Fibroblast of upper back skin (primary cell): ENCODE data around the gene ARIH2.

Source experiments
- DNase-seq: peaks from one replicate; pipeline ENCODE4 v3.0.0-alpha.2; 2013

The ARIH2 gene

DNA sequence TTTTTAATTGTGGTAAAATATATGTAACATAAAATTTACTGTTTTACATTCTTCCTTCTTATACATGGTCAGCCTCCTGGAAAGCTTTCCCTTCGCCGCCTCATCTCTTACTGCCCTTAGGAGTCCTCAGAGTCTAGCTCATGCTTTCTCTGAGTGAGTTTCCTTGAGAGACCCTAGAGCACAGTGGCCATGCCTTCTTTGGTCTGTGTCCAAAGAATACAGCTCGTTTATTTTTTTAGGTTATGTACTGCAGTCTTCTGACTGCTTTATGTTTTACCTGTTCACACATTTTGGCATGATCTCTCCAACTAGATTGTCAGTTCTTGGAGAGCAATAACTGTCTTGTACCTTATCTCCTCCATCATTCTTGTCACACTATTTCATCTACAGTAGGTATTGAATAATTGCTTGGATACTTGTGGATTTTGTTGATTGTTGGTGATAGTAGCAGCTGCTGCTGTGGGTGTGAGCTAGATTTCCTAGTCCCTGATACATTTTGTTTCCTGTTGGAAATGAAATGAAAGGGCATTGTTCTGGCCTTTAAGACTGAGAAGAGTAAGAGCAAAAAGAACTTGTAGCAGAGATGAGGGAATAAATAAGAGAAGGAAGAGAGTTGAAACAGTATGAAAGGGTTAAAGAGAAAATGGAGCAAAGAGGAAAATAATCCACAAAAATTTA is 10.9 kb downstream of the ARIH2 start:
- no peak for DNase-seq

DNA sequence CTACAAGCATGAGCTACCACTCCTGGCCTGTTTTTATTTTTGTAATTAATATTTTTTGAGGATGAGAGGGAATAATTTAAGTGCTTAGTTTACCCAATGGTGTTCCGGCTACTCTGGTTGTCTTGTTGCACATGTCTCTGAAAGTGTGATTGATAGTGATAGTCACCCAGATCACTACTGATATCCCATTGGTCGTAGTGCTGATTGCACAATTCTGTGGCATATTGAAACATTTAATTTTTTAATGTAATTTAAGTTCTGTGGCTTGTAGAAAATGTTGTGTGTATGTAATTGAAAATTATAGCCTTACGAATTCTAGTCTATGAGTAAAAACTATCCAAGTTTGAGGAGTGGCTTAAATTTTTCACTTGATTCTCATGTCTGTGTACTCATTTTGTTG is 11.9 kb downstream of the ARIH2 start:
- peak; percentile 32 for DNase-seq

DNA sequence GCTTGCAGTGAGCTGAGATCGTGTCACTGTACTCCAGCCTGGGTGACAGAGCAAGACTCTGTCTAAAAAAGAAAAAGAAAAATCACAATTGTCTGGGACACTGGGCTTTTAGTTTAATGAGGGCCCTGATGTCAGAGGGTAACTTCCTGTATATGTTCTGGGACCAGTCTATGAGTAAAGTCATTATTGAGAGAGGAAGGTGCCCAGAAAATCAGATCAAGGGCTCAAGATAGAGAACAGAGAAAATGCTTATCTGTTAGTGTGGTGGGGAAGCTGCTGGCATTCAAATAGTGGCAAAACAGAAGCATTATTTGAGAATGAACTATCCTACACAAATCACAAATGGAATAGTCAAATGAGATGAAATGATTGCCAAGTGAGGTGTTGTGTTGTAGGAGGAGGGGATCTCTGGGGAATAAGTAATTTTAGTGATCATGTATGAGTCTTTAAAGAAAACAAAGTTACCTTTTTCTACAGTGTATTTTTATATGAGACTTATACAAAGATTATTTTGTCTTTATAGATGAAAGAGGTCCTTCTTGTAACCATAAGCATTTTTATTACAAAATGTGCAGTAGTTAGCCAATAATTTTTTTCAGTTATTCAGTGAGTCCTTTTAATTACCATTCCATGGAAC is 13.4 kb downstream of the ARIH2 start:
- DNase-seq, result no peak

DNA sequence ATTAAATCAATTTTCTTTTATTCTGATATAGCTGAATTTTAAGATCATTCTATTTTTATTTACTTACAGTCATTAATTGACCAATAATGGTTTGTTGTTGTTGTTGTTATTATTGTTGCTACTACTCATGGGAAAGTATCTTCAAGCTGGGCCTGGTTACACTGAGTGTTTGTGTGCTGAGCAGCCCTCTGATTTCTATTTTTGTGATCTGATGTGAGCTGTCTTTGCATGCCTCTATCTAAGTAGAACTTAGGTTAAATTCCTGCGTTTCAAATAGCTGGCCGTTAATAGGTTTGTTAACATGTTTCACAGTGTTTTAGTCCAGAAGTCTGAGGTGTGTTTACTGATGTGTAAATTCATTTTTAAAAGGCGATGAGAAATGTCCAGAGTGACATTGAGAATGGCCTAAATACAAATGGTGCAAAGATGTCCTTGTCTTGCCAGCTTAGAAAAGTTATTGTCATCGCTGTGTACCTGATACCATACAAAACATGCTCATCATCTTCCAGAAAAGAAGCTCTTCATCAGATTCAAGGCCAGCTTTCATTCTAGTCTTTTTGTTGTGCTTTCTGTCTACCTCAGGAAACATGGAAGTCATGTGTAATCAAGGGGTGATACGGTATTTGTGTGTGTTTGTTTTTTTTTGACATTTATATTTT is 15.8 kb downstream of the ARIH2 start:
- DNase-seq, result no peak

DNA sequence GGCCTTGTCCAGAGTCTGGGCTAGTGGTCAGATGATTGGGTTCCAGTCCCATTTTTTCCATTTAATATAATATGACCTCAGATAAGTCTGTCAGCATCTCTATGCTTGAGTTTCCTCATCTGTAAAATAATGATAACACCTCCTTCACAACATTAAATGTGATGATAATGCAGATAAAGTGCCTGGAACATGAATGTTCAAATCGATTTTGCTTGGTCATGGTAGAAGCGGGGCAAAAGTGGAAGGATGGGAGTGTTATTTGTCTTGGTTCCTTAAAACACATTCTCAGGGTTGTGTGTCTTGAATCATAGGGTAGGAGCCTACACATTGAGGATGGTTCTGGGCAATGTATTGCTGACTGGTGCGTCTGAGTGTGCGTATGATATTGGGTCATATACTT is 16.9 kb downstream of the ARIH2 start:
- DNase-seq, result no peak

DNA sequence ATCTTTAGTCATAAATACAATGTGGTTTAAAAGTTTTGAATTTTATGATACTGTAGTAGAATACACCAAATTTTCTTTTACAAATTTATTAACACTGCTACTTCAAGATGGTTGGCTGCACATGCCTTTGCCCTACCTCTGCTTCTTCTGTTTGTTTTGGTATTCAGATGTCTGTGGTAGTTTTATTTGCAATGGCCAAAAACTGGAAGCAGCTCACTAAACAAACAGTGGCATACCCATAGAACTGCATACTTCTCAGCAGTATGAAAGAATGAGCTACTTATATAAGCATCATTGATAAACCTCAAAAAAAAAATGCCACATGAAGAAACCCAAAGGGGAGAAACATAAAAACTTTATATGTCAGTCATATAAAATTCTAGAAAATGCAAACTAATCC is 19.5 kb downstream of the ARIH2 start:
- DNase-seq, result no peak

DNA sequence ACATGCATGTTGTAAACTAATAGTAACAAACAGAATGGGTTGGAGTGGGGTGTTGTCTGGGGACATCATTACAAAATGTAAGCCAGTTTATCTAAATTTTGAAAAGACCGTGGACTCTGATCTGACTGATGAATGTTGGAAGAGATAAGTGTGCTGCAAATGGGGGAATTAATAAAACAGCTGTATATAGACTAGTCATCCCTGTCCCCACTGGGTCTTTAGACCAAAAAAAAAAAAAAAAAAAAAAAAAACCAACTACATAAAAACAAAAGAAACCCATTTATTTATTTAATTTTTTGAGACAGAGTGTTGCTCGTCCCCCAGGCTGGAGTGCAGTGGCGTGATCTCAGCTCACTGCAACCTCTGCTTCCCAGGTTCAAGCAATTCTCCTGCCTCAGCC is 20.0 kb downstream of the ARIH2 start:
- no peak for DNase-seq

DNA sequence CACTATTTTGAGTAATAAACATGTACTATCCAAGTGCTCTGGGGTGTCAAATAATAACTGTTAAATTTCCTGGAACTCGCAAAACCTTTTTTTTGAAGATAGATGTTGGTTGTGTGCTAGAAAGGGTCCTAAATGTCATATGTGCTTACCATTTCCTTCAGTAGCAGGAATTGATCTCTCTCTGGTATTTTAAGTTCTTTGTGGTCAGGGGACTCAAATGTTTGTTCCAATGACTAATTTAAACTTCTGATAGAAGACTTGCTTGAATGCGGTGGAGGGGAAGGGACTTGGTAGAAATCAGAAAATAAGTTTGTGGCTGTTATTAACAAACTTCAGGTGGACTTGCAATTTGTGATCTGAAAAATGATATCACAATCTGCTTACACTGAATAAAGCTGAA is 26.8 kb downstream of the ARIH2 start:
- DNase-seq, result no peak

DNA sequence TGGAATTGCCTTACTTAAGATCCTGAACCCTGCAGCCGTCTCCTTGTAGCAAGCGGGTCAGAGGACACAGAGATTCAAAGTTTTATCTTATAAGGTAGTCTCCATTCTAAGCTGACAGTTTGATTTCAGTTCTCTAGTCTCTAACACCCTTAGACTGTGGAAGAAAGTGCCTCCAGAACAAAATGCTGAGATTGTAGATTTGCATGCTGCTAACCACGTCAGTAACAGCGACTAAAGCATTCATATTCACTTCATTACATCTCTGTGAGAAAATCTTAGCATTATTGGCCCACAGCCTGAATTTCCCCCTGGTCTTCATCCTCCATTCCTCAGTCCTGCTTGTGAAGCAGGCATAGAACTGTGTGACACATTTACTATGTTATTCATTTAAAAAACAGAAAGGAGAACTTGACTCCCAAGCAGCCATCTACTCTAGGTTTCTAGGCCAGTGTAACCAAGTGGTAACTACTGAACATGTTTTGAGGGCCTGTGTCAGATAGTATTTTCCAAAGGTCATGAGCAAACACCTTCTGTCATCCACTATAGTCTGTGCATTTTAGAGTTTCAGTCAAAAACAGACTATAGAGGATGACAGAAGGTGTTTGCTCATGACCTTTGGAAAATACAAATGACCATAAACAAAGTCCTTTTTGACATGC is 27.4 kb downstream of the ARIH2 start:
- no peak for DNase-seq

DNA sequence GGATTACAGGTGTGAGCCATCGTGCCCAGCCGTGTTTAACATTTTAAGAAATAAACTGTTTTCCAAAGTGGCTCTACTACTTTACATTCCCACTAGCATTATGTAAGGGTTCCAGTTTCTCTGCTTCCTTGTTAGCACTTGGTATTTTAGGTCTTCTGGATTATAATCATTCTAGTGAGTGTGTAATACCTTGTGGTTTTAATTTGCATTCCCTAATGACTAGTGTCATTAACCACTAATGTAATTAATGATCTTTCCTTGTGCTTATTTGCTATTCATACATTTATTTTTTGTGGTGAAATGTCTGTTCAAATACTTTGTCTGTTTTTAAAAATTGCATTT is 30.7 kb downstream of the ARIH2 start:
- peak; percentile 35 for DNase-seq

DNA sequence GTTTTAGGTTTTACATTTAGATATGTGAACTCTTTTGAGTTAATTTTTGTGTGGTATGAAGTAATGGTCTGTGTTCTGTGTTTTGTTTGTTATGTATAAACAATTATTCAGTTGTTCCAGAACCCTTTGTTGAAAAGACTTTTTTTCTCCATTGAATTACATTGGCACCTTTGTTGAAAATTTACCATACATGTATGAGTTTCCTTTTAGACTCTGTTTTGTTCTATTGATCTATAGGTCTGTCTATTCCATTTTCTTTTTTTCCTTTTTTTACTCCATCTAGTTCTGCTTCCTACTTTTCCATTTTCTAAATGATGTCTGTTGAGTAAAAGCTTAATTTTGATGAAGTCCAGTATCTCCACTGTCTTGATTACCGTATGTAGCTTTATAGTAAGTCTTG is 31.4 kb downstream of the ARIH2 start:
- no peak for DNase-seq

DNA sequence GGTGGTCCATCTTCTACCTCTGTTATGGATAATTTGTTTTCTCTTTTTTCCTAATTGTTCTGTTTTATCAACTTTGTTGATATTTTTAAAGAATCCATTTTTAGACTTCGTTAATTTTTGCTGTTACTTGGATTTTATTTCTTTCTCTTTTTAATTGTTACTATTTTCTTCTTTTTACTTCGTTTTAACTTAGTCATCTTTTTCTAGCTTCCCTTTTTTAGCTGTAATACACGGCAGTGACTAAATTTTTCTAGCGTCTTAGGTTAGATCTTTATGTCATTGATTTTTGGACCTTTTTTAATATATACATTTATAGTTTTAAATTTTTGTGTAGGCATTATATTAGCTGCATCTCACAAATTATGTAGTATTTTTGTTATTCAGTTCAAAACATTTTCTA is 33.1 kb downstream of the ARIH2 start:
- DNase-seq, result no peak

DNA sequence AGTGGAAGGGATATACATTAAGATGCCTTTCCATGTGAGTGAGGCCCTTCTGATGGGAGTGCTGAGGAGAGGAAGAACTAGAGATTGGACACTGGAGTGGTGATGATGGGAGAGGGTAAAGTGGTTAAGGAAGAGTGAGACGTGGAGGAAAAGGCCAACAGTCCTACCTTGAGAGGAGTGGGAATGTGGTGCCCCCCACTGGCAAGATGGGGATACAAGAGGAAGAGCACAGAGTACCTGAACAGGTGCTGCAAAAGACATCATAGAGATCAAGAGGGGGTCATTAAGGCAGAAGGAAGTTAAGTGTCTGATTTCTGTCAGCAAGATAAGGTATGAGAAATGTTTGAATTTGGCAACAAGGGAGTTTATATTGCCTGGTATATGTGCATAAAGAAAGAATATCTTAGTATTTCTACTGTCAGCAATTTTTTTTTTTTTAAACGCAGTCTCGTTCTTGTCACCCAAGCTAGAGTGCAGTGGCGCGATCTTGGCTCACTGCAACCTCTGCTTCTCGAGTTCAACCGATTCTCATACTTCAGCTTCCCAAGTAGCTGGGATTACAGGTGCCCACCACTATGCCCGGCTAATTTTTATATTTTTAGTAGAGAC is 34.0 kb downstream of the ARIH2 start:
- DNase-seq, result peak; percentile 7

DNA sequence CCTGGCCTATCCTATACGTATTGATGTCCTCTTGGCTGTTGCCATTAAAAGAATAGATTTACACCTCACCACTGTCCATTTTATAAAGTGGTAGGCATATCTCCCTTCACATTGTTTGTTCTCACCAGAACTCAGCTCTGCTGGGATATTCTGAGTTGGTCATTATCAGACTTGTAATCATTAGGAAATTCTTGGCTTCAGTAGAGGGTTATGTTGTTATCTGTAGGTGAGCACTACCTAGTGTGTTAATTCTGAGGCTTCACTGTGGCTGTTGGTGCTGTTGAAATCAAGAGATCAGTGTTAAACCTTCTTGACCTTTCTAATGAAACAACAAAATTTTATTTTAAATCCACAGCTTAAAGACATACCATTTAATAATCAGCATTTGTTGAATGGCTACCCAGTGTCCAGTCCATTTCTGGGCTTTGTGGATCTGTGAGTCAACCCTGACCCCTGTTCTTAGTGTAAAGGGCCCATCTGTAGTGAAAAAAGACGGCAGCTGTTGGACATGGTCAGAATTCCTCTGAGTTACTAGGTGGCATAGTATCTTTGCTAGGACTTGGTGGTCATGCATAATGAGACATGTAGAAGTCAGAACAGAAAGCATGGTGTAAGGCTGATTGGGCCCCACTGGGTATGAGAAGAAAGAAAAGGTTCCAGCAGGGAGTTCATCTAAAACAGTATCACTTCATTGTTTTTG is 38.5 kb downstream of the ARIH2 start:
- no peak for DNase-seq

DNA sequence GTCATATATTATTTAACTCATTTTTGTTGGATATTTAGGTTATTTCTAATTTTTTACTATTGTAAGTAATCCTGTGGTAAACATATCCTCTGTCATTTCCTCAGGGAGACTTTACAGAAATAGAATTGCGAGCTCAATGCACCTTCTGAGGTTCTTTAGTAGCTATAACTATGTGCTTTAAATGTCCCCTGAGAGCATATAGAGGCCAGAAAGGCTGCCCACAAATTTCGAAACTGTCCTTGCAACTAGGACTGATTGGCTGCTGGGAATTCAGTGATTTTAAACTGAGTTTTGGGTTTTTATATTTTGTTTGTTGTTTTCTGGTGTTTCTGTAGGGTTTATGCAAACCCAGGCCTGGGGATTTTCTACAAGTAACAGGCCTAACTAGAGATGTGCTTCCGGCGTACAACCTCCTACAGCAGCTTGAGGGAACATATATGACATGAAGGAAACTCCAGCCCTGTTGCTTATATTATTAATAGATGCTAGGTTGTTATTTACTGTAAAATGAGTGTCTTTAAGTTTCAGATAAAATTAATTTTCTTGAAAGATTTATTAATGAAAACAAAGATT is 42.3 kb downstream of the ARIH2 start:
- peak; percentile 52 for DNase-seq

DNA sequence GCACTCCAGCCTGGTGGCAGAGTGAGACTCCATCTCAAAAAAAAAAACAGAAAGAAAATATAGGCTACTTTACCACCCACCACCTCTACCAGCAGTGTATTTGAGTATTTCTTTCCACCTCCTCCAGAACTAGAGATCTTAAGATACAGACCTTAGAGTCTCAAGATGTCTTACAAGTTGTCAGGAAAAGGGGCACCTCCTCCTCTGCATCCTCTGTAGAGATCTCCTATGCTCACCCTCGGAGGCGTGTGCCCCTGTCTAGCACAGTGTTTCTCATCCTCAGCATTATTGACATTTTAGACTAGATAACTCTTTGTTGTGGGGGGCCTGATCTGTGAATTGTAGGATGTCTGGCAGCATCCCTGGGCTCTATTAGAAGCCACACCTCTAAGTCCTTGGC is 43.7 kb downstream of the ARIH2 start:
- no peak for DNase-seq

DNA sequence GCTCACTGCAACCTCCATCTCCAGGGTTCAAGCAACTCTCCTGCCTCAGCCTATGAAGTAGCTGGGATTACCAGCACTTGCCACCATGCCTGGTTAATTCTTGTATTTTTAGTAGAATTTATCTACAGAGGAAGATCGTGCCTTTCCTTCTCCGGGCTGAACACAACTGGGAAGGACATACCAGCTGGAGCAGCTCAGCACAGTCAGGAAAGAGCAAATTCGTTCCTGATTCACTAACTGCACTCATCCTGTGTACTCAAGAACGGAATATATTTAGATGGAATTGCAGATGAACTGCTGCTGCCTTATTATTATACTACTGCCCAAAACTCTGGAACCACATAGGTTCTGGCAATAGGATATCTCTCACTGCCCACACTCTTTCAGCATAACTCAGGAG is 44.3 kb downstream of the ARIH2 start:
- no peak for DNase-seq

DNA sequence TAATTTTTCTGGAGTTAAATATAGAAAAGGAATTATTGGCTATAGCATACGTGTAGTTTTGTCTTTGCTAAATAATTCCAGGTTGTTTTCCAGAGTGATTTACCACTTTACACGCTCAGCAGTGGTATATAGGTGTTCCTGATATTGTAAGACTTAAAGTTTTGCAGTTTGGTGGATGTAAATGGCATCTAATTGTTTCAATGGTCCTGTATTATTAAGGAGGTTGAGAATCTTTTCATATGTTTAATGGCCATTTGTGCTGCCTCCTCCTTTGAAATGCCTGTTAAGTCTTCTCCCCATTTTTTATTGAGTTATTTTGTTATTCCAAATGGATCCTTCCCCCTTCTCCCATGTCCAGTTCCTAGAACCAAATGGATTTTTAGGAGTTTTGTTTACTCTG is 44.9 kb downstream of the ARIH2 start:
- DNase-seq, result no peak

DNA sequence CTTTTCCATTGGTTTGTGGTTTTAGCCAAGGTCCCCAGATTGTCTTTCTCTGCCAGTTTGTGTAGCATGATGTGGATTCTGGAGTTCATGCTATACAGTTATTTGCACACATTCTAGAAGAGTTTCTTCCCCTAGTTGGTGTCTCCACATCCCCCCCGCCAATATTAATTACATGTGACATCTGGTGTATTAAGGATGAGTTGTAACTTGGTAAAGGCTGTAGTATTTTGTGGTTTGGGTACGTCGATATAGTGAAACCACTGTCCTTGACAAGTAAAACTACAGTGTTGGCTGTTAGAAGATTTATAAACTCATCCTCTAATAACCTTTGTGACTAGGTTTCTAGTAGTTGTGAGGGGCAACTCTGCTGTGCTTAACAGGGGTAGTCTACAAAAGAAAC is 47.7 kb downstream of the ARIH2 start:
- peak; percentile 17 for DNase-seq

DNA sequence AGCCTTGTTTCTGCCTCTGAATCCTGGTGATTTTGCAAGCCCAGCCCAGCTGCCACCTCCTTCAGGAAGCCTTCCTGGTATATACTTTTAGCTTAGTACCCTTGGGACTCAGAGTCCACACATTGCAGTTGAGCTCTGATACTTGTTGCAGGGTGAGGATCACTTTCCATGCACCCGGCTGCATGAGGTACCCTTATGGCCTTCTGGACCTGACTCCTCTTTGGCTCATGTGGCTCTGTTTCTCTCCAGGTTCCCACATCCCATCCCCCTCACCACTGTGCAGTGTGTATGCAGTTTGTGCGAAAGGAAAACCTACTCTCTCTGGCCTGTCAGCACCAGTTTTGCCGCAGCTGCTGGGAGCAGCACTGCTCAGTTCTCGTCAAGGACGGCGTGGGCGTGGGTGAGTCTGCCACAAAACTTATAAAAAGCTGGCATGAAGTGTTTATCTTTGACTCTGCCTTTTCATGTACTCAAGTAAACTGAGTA is 48.3 kb downstream of the ARIH2 start:
- DNase-seq, result no peak

DNA sequence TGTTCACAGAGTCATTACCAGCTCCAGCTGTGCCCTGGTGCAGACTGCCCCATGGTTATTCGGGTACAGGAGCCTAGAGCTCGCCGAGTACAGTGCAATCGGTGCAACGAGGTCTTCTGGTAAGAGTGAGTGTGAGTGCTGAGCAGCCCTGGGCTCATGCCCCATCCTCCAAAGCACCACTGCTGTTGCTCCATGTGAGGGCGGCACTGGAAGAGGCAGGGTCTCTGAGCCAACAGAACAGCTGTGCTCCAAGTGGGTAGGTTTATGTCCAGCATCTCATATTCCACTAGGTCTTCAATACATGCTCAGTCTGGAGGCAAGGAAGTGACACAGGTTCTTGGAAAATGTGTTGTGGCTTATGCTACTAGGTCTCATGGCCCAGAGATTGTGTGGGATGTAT is 51.9 kb downstream of the ARIH2 start:
- no peak for DNase-seq

DNA sequence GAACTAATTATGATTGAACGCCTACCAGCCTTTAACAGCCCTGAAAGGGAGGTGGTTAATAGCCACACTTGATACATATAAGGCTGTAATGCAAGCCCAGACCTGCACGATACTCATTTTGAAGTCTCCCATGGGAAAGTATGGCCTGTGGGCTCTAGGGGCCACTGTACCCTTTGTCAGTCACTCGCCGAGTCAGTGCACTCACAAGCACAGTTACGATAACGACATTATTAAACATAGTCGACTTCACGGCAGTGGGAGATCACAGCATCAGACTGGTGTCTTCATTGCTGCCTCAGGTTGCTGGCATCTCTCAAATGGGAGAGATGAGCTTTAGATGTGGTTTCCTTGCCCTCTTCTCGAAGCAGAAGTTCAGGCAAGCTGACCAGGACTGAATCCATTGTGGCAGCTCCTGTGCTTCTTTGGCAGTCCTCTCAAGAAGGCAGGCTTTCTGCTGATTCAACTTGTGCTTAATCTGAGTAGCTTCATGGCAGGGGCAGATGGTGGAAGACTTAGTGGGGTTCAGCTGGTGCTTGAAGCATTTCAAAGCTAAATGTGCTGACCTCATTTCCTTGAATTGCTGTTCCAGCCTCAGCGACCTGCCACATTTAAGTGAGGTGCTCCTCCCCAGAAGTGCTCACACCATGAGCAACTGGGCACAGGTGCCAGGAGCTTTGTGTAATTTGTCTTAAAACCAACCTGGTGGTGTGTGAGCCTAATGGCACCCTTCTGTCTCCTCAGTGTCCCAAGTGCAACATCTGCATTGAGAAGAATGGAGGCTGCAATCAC is 55.6 kb downstream of the ARIH2 start:
- DNase-seq, result no peak
